Aorta (tissue), 5 donors: ENCODE results near the gene RPUSD2. TPM values are rescaled to one million over a fixed set of nuclear protein-coding genes. Genes with fewer than 3 reads are reported as not detected.
A peak's percentile ranks its signal among the peaks of the same experiment; 100 is the strongest.

Experiments used
- ATAC-seq: fragments of 200-7000 bp; cut with Tn5 transposase; one replicate; pipeline ENCODE4 v1.9.1; 2022; ENCODE audit warnings: moderate library complexity; ENCODE audit not compliant: low FRiP score
- DNase-seq, 2 donors: peaks; one replicate each; pipeline ENCODE4 v3.0.0-alpha.2; 2020
- H3K27ac ChIP-seq, 2 donors: one replicate each; pipeline ENCODE4 v1.5.1; 2013; ENCODE audit warnings: low read length in 2 of 2, mild to moderate bottlenecking in 2 of 2, moderate library complexity in 2 of 2, control low read depth in 1 of 2, inconsistent platforms in 1 of 2, low read depth in 1 of 2
- H3K27me3 ChIP-seq, 2 donors: one replicate each; pipeline ENCODE4 v1.6.1; 2013; ENCODE audit warnings: control low read depth in 1 of 2, low read length in 1 of 2, mild to moderate bottlenecking in 1 of 2, moderate library complexity in 1 of 2; ENCODE audit not compliant: insufficient read depth in 2 of 2, control insufficient read depth in 1 of 2
- H3K36me3 ChIP-seq, 2 donors: one replicate each; pipeline ENCODE4 v1.6.1; 2013; ENCODE audit warnings: control low read depth in 1 of 2, low read length in 1 of 2, mild to moderate bottlenecking in 1 of 2; ENCODE audit not compliant: insufficient read depth in 2 of 2, control insufficient read depth in 1 of 2
- H3K4me1 ChIP-seq, 2 donors: one replicate each; pipeline ENCODE4 v1.6.1; 2013; ENCODE audit warnings: low read length in 2 of 2, control low read depth in 1 of 2, mild to moderate bottlenecking in 1 of 2, moderate library complexity in 1 of 2; ENCODE audit not compliant: insufficient read depth in 2 of 2, control insufficient read depth in 1 of 2
- H3K4me3 ChIP-seq, 2 donors: one replicate each; pipeline ENCODE4 v1.5.1; 2013; ENCODE audit warnings: low read length in 2 of 2, control low read depth in 1 of 2, mild to moderate bottlenecking in 1 of 2
- H3K9me3 ChIP-seq: one replicate; pipeline ENCODE4 v1.6.1; 2013; ENCODE audit warnings: mild to moderate bottlenecking, low read length; ENCODE audit not compliant: control insufficient read depth
- WGBS, 2 donors: extraction: QIAGEN DNeasy Blood & Tissue Kit; methylation state at CpG; one replicate each; pipeline ENCODE4 v1.1.7; 2013; 5-methylcytosine and 5-hydroxymethylcytosine counted together
- intact Hi-C, 2 donors: fragments of 100-400 bp; cut with DNase I; formaldehyde crosslinking; loops; one replicate each; pipeline versions ENCODE4 v1.14.2 to v1.15.0; 2022
- polyA plus RNA-seq, 2 donors: library from polyadenylated mRNA; stranded (reverse); fragments of 200-250 nt; gene quantifications; one replicate each; pipeline ENCODE4 v1.2.3, GENCODE V29; 2013
- total RNA-seq, 2 donors: library from RNA; stranded (reverse); fragmentation: NEBNext Ultra II Directional; extraction: Animal tissue kit (Norgen Biotek cat#: 25700); gene quantifications; one replicate each; pipeline ENCODE4 v1.2.1, GENCODE V29; 2021
- donor health status: healthy with polysubstance abuse.
- donor health status: Bipolar disorder and iron deficiency.
- donor health status: DM: no; HTN: no; CAD: no.
- donor health status: DM: no; HTN: no; CAD: no.
- donor health status: DM: yes; HTN: yes; CAD: no.

RPUSD2 gene
- total and polyA plus RNA-seq, 4 donors = 3.4 to 6.1 (median 4.6) TPM

- Histone ChIP-seq H3K36me3 (no peaks in the 10 kb centered on the region), H3K9me3 (no peaks in the 10 kb centered on the region), H3K4me1 (no peaks in the 10 kb centered on the region), H3K27me3 (no peaks in the 10 kb centered on the region), H3K4me3 (peak overlapping the region; percentile 0 to 48), H3K27ac (no peak overlapping the region)
- peak; percentile 63 to 82 for DNase-seq
- peak; percentile 65 for ATAC-seq
- WGBS, 2 donors = 0 to 1% methylated on average over 31 of the region's 31 CpGs
- intact Hi-C loops = loop anchor here (5.0 to 10.0 kb wide), 5 partner anchors 98 to 520 kb away; partner anchors contain the start of genes C15orf62 (in 1 of the 2), GCHFR (in 1 of the 2), INO80 (in 1 of the 2) and RMDN3 (in 1 of the 2)
Measured at GRCh38 chr15:40594429-40594836, 25.3 kb downstream of the RPUSD2 start.

GRCh38 chr15:40595219-40595618 is 26.1 kb downstream of the RPUSD2 start:
- no peaks in the 10 kb centered on the region for H3K27me3 ChIP-seq
- no peak overlapping the region for H3K27ac ChIP-seq
- DNase-seq (no peak), ATAC-seq (no peak)
- 23 to 27% methylated on average over 5 of the region's 5 CpGs for WGBS, 2 donors
- intact Hi-C loops = loop anchor here (10.0 kb wide), 3 partner anchors 160 to 520 kb away; partner anchors contain the start of genes C15orf62 (in 1 of the 2), GCHFR (in 1 of the 2), INO80 (in 1 of the 2) and RMDN3 (in 1 of the 2)
- no peaks in the 10 kb centered on the region for H3K36me3 ChIP-seq
- no peaks in the 10 kb centered on the region for H3K9me3 ChIP-seq
- H3K4me3 ChIP-seq = no peak overlapping the region
- no peaks in the 10 kb centered on the region for H3K4me1 ChIP-seq

GRCh38 chr15:40595773-40596172 is 26.7 kb downstream of the RPUSD2 start:
- intact Hi-C loops = loop anchor here (10.0 kb wide), 3 partner anchors 159 to 519 kb away; partner anchors contain the start of genes C15orf62 (in 1 of the 2), GCHFR (in 1 of the 2), INO80 (in 1 of the 2) and RMDN3 (in 1 of the 2)
- ATAC-seq = no peak
- Histone ChIP-seq H3K4me3 (no peak overlapping the region), H3K27me3 (no peaks in the 10 kb centered on the region), H3K4me1 (no peaks in the 10 kb centered on the region), H3K9me3 (no peaks in the 10 kb centered on the region), H3K27ac (no peak overlapping the region), H3K36me3 (no peaks in the 10 kb centered on the region)
- 54 to 61% methylated on average over 5 of the region's 5 CpGs for WGBS, 2 donors
- no peak for DNase-seq

- ATAC-seq (no peak), DNase-seq (no peak)
- Histone ChIP-seq H3K4me1 (no peaks in the 10 kb centered on the region), H3K27me3 (no peaks in the 10 kb centered on the region), H3K36me3 (no peaks in the 10 kb centered on the region), H3K9me3 (no peaks in the 10 kb centered on the region), H3K27ac (no peak overlapping the region), H3K4me3 (no peak overlapping the region)
- WGBS, 2 donors = 94 to 95% methylated on average over 2 of the region's 2 CpGs
- intact Hi-C loops = loop anchor here (10.0 kb wide), 3 partner anchors 158 to 518 kb away; partner anchors contain the start of genes C15orf62 (in 1 of the 2), GCHFR (in 1 of the 2), INO80 (in 1 of the 2) and RMDN3 (in 1 of the 2)
Measured at GRCh38 chr15:40597024-40597423, 27.9 kb downstream of the RPUSD2 start.

GRCh38 chr15:40598126-40598525 is 29.0 kb downstream of the RPUSD2 start:
- ATAC-seq = no peak
- intact Hi-C loops = loop anchor here (10.0 kb wide), 3 partner anchors 157 to 517 kb away; partner anchors contain the start of genes C15orf62 (in 1 of the 2), GCHFR (in 1 of the 2), INO80 (in 1 of the 2) and RMDN3 (in 1 of the 2)
- Histone ChIP-seq H3K4me1 (no peaks in the 10 kb centered on the region), H3K36me3 (no peaks in the 10 kb centered on the region), H3K4me3 (no peak overlapping the region), H3K9me3 (no peaks in the 10 kb centered on the region), H3K27me3 (no peaks in the 10 kb centered on the region), H3K27ac (no peak overlapping the region)
- 58 to 61% methylated on average over 3 of the region's 3 CpGs for WGBS, 2 donors
- DNase-seq = no peak

- intact Hi-C loops = loop anchor here (10.0 kb wide), 3 partner anchors 156 to 516 kb away; partner anchors contain the start of genes C15orf62 (in 1 of the 2), GCHFR (in 1 of the 2), INO80 (in 1 of the 2) and RMDN3 (in 1 of the 2)
- Histone ChIP-seq H3K27me3 (no peaks in the 10 kb centered on the region), H3K4me1 (no peaks in the 10 kb centered on the region), H3K4me3 (no peak overlapping the region), H3K9me3 (no peaks in the 10 kb centered on the region), H3K27ac (no peak overlapping the region), H3K36me3 (no peaks in the 10 kb centered on the region)
- ATAC-seq (no peak), DNase-seq (no peak)
- WGBS, 2 donors = 73 to 85% methylated on average over 4 of the region's 4 CpGs
Measured at GRCh38 chr15:40598672-40599071, 29.6 kb downstream of the RPUSD2 start.

- Histone ChIP-seq H3K4me1 (no peaks in the 10 kb centered on the region), H3K9me3 (no peaks in the 10 kb centered on the region), H3K27me3 (no peaks in the 10 kb centered on the region), H3K36me3 (no peaks in the 10 kb centered on the region), H3K4me3 (no peak overlapping the region), H3K27ac (no peak overlapping the region)
- intact Hi-C loops = no loop called here
- DNase-seq (no peak), ATAC-seq (no peak)
- 79 to 80% methylated on average over 12 of the region's 12 CpGs for WGBS, 2 donors
Measured at GRCh38 chr15:40600956-40601355, 31.9 kb downstream of the RPUSD2 start.

GRCh38 chr15:40603935-40604334 is 34.8 kb downstream of the RPUSD2 start:
- ATAC-seq = no peak
- no peaks in the 10 kb centered on the region for H3K27me3 ChIP-seq
- H3K36me3 ChIP-seq = no peaks in the 10 kb centered on the region

GRCh38 chr15:40613080-40613479 is 44.0 kb downstream of the RPUSD2 start:
- intact Hi-C loops = no loop called here
- H3K27me3 ChIP-seq = no peaks in the 10 kb centered on the region
- H3K36me3 ChIP-seq = no peaks in the 10 kb centered on the region
- H3K4me3 ChIP-seq = no peak overlapping the region
- DNase-seq = no peak
- H3K4me1 ChIP-seq = no peaks in the 10 kb centered on the region
- WGBS, 2 donors = 76 to 85% methylated on average over 5 of the region's 5 CpGs
- ATAC-seq = no peak
- no peaks in the 10 kb centered on the region for H3K9me3 ChIP-seq
- H3K27ac ChIP-seq = no peak overlapping the region

More at GRCh38 chr15:40603935-40604334, 34.8 kb downstream of the RPUSD2 start:
- intact Hi-C loops = no loop called here
- Histone ChIP-seq H3K4me1 (no peaks in the 10 kb centered on the region), H3K4me3 (no peak overlapping the region), H3K9me3 (no peaks in the 10 kb centered on the region), H3K27ac (no peak overlapping the region)
- DNase-seq = no peak
